GM19467 (cell line): Measurements from ENCODE around the gene ATG4B.
"Not testable (repeated sequence)": the region's sequence is repeated elsewhere in the genome, so short reads cannot be mapped to it uniquely, and the experiment has no call there.

Experiments
- ATAC-seq: cut with Tn5 transposase; IDR thresholded peaks from one replicate; pipeline ENCODE4 v1.9.1; 2021; ENCODE audit warnings: mild to moderate bottlenecking, moderate library complexity; ENCODE audit not compliant: unreplicated experiment

Gene ATG4B

DNA sequence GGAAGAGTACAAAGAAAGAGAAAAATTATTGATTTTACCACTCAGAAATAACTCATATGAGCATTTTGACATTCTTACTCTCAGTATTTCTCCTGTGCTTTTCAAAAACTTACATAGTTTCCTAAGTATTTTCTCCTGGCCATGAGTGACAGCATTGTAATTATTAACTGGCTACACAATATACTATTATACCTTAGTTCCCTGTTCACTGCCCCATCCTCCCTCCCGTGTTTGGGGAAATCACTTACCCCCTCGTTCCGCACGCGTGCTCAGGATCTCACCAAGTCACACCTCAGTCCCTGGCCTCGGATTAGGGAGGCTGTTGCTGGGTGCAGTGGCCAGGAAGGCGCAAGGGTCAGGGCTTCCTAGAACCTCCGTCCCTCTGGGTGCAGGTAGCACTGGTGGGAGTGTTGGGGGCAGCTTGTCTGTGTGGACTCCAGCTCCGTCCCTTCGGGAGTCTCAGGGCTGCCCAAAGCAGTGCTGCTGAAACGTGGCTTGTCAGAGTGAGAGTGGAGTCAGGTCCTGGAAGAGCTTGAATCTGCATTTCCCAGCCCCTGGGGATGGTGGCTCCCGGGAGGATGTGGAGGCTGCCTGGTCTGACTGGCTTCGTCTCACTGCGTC is 23.2 kb downstream of the ATG4B start:
- ATAC-seq = no peak

DNA sequence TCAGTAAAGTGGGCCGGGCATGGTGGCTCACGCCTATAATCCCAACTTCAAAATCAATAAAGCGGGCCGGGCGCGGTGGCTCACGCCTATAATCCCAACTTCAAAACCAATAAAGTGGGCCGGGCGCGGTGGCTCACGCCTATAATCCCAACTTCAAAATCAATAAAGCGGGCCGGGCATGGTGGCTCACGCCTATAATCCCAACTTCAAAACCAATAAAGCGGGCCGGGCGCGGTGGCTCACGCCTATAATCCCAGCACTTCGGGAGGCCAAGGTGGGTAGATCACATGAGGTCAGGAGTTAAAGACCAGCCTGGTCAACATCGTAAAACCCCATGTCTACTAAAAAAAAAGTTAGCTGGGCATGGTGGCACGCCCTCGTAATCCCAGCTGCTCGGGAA is 25.2 kb downstream of the ATG4B start:
- not testable (repeated sequence) for ATAC-seq

DNA sequence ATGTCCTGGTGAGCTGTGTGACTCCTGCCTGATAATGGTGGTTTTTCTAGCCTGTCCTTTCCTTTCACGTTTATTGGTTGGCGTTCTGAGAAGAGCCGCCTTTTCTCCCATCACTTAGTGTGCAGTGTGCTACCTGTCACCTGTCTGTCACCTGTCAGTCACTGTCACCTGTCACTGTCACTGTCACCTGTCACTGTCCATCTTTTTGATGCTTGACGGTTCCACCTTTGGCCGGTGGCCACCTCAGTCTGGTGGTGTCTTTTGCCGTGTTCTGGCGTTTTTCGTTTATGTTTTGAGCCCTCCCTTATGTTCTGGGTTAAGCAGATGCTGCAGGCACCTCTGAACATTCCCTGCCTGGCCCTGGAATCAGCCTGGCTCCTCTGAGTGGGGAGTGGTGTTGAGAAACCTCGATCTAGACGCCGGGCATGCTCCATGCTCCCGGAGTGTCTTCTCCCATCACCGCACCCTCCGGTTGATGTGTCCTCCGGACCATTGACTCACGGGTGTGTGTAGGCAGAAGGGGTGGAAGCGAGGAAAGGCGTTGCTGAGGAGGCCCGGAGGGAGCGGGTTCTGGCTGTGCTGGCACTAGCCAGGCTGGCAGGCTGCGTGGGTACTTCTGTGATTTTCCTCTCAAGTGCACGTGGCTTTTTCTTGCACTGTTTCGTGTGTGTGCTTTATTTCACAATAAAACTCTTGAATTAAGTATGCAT is 28.4 kb downstream of the ATG4B start:
- no peak for ATAC-seq

DNA sequence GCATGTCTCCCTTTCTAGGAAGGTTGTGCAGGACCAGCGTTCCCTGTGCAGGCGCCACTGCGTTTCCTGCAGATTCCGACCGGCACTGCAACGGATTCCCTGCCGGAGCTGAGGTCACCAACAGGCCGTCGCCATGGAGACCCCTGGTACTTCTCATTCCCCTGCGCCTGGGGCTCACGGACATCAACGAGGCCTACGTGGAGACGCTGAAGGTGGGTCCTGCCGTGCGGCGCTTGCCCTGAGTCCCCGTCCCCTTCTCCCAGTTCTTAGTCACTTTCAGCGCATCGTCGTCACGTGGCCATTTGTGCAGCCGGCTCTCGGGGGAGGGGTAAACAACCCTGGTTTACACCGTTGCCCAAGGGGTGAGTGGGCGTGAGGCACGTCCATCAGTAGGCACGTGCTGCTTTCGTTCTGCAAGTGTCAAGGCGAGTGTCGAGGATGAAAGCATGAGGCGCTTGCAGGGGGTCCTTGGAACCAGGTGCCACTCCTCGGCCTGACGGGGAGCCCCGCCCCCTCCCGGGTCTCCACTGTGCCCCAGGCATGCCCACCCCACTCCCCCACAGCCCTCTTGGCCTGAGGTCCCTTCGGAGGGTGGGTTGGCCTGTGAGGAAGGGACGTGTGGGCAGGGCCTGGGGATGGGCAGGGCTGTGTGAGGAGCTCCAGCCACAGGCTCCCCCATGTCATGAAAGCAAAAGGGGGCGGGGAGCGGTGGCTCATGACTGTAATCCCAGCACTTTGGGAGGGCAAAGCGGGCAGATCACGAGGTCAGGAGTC is 29.3 kb downstream of the ATG4B start:
- no peak for ATAC-seq

DNA sequence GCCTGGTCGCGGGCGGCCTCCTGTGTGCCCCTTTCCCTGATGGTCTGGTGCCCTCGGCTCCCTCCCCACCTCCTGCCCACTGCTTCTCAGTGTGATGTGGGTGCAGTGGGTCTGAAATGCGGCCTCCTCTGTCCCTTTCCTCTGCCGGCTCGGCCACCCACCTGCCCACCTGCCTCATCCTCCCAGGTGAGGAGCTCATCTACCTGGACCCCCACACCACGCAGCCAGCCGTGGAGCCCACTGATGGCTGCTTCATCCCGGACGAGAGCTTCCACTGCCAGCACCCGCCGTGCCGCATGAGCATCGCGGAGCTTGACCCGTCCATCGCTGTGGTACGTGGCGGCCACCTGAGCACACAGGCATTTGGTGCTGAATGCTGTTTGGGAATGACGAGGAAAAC is 30.9 kb downstream of the ATG4B start:
- no peak for ATAC-seq

DNA sequence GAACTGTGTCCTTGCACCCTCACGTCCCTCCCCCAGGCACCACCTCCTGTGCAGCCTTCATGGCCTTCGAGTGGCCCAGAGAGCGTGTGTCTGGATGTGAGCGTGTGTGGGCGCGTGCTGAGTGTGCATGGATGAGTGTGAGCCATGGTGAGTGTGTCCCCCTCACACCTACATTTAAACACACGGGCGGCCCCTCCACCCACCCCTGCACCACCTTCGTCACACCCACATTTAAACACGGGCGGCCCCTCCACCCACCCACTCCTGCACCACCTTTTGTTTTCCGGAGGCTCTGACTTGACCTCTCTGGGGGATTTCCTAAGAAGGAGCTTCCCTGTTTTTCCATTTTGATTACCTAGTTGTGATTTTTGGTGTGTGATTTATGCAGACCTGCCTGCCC is 31.3 kb downstream of the ATG4B start:
- ATAC-seq = no peak

DNA sequence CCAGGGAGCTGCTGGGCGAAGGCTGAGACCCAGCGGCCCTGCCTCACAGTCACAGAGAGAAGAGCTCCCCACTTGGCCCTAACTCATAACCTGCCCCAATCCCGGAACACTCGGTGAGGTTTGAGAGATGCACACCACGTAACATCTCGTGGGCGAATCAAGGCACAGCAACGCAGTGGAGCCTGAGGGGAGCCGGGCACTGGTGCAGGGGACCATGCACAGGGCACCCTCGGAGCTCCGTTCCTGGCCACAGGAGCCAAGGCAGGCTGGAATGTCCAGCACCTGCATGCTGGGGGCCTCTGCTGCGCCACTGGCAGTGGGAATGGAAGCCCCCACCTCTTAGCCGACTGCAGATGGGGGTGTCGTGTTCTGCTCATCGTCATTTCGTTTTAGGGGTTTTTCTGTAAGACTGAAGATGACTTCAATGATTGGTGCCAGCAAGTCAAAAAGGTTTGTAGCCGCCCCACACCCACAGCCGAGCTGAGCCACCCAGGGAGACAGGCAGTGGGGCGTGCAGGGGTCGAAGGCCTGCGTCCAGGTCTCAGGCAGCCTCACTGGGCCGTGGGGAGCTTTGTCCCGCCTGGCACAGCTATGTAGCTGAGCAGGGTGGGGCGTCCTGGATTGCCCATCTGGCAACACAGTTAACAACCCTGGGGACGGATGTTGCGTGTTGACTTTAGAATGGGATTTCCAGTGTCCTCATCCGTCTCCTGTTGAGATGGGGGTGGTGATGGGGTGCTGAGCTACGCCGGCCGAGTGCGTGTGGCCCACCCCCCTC is 33.0 kb downstream of the ATG4B start:
- ATAC-seq = no peak

DNA sequence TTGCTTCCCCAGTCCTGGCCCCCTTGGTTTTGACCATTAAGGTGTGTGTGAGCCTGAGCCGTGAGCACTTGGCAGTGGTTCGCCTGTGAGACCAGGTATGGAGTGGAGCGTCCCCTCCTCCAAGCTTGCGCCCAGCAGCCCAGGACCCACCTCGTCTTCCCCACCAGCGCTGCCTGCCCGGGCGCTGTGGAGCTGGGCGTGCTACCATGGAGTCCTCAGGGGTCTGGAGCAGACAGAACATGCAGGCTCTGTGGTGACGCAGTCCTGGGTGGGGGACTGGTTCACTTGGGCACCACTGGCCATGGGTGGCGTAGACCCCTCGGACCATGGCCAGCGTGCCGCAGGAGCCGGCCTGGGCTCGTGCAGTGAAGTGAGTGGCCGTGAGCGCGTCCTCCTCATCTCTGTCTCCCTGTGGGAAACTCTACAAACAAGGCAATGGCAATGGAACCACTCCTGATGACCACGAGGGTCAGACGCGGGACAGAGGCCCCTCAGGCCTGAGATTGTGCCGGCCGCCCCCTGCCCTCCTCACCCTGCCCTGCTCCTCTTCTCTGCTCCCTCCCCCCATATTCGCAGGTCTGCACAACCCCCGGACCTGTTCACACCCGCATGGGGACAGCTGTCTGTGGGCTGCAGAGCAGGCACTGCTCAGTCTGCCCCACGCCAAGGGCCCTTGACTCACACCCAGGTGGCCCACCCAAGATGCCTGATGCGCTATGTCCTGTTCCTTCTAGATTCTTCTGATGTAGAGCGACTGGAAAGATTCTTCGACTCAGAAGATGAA is 34.2 kb downstream of the ATG4B start:
- no peak for ATAC-seq

DNA sequence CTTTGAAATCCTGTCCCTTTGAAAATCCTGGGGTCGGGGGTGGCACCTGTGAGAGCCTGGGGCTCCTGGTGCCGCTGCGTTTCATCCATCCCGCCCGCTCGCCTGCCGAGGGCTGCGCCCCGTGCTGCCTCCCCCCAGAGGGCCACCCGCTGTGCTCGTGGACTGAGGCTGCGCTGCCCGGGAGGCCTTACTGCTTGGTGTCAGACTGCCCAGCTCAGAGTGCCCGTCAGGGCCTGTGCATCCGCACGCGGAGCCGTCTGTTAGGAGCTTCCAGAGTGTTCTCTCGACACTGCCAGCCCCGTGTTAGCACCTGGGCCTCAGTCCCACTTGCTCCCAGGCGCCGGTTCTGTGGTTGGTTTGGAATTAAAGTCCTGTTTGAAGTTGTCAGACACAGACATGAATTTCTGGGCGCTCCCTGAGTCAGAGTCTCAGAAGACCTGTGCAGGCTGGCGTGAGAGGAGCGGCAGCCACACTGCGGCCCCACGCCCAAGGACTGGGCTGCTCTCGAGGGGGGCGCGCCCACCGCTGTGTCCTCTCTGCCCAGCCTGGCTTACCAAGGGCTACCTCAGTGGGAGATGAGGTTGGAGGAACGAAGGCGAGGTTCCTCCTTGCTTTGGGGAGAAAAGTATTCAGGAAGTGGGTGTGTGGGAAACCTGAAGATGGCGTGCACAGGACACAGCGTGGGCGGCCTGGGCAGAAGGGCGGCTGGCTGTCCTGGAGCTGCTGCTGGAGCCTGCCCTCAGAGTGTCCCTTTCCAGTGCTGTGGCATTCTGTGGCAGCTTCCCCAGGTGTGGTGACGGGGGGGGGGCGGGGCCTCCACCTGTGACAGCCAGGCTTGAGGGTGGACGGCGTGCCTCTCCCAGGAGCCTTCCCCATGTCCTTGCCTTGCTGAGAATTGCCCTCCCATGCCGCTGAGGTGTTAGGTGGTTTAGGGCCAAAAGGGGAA is 35.0 kb downstream of the ATG4B start:
- no peak for ATAC-seq

DNA sequence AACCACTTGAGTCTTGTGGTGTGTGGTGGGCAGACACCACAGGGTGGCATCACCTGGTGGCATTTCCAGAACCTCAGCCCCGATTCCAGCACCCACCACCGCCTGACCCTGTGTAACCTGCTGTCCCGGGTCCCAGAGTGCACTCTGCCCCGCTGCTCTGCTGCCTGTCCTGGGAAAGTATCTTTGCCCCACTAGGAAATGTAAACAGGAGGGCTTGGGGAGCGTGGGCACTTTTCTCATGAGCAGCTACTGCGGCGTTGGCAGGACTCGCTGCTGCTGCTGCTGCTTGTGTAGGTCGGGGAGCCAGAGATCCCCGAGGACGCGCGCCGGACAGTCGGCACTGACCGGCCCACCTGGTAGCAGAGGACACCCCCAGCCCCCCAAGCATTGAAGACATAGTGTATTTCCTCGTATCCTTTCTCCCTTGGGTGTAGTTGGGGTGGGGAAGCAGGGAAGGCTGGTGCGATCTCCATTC is 35.7 kb downstream of the ATG4B start:
- no peak for ATAC-seq

DNA sequence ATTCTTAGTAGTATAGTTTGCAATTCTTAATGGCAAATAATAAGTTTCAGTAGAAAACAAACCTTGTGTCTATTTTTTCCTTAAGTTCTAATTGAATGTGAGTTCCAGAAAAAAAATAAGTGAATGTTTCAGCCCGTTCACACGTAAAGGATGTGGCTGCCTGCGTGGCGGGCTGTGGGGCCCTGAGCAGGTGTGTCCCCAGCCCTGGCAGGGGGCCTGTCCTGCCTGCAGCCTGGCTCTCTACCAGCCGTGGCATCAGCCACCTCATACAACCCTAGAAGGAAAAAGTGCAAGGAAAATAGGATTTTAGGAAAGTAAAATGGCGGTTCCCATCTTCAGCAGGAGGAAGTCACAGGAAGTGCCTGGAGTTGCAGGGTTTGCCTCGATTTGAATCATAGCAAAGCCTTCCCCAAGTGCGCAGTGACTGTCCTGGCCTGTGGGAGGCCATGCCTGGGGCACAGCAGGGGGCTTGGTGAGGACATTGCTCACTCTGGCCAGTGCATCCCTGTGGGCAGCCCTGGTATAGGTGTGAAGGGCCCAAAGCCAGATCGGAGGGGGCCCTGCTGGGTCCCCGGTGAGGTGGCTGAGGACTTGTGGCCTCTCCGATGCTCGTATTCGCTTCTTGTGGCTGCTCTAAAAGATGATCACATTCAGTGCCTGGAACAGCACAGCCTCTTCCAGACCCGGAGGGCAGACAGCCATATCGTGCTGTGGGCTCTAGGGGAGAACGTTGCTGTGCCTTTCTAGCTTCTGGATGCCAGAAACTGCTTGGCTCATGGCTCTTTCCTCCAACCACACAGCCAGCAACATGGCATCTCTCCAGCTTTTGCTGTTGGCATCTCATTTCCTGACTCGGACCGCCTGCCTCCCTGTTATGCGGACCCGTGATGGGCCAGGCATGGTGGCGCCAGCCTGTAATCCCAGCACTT is 36.6 kb downstream of the ATG4B start:
- no peak for ATAC-seq

DNA sequence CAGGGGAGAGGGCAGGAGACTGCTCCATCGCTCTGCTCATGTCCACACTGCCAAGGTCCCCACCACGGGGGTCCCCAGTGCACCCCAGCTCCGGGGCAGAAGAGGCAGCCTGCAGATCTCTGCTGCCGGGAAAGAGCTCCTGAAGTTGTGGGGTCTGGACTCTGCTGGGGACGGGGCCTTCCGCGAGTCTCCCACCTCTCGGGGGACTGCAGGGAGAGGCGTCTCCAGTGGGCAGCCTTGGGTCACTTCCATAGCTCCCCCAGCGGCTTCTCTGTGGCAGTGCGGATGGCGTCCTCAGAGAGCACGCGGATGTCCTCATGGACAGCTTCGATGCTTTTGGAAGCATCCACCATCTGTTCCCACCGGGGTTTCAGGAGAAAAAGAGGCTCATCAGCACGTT is 38.4 kb downstream of the ATG4B start:
- no peak for ATAC-seq

DNA sequence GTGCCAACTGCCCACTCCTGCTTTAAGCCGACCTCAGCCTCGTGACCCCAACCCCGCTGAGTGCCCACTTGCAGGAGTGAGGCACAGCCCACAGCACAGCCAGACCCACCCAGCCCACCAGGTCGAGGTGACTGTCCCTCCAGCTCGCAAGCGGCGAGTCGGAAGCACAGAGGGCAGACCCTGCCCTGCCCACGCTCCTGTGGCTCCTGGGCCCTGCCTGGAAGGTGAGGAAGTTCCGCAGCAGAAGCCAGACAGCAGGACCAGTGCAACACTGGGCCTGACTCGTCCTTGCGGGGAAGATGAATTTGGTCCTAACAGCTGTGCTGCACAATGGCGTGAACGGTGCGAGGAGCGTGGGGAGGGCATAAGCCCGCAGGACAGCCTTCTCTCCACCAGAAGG is 39.2 kb downstream of the ATG4B start:
- ATAC-seq = no peak

DNA sequence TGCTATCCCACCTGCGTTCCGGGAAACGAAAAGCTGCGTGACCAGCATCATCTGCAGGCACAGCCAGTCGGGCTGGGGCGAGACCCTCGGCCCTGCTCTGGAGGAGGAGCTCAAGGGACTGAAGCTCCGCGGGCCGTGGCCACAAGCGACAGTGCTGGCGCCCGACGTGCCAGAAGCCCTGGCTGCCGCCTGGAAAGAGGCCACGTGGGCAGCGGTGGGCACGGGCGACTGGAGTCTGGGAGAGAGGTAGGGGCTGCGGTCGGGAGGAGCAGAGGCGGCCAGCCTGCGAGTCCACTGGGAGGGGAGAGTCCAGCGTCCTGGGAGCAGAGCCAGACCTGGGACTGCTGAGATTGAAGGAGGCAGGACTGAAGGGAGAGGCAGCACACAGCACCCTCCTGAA is 39.9 kb downstream of the ATG4B start:
- no peak for ATAC-seq

DNA sequence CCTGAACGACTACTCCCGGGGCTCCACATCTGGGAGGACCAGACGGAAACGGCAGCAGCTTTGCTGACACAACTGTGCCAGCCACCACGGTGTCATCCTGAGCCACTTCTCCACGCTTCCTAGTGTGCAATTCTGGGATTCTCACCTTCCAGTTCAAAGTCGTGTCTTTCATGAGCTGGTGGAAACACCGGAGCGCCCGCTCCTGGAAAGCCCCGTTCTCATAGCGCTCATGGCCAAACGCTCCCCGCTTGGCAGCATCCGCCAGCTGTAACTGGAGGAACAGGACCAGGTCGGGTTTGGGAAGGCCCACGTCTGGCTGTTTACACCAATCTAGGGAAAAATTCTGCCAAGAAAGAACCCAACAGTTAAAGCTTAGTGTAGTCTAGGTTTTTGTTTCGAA is 40.8 kb downstream of the ATG4B start:
- no peak for ATAC-seq

DNA sequence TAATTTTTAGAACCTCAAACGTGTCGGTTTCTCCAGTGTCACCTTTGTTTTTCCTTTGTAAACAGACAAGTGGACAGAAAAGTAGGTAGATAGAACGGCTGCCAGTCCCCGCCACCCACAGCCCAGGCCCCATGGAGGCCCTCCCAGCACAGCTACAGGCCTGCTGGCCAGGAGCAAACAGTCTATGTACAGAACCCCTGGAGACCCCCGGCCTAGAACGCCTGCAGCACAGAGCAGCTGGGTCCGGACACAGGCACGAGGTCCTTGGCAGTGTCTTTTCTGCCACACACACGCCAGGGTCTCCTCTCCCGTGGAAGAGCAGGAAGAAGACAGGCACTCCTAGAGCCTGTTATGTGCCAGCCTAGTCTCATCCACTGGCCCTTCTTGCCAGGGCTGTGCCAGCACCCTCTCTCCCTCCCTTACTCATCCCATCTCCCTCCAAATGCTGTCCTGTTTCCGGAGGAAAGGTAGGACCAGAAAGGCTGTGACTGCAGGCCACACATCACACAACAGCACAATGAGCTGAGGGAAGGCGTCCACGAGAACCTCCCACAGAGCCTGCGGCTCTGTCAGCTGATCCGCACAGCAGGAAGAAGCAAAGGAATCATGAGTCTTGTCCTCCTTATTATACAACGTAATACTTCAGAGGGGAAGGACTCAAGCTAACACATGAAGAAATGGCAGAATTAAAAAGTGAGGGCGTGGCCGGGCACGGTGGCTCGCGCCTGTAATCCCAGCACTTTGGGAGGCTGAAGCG is 41.5 kb downstream of the ATG4B start:
- ATAC-seq = no peak

DNA sequence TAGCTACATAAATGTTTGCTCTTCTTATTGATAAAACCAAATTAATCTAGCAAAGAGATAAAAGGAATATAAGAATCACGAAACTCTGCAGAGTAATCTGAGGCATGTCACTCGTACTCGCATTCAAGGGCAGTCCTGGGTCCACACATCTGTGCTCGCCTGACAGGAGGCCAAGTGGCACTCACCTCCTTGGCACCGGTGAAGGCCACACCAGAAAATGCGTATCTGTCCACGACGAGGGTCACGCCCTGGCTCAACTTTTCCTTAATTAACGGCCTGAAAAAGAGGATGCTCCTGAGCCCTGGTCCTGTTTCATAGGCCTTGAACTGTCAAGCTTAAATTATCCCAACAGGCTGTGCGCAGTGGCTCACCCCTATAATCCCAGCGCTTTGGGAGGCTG is 42.6 kb downstream of the ATG4B start:
- no peak for ATAC-seq
